ENCODE measurements around the gene PUS1. TPM values are rescaled to one million over a fixed set of nuclear protein-coding genes. Genes with fewer than 3 reads are reported as not detected.

The PUS1 gene
- total and polyA plus RNA-seq, 3 experiments from 2014 or later = 25.0 to 107 (median 101) TPM

GRCh38 chr12:131921866-131922769 is 7.0 kb upstream of the PUS1 start:
- ChIA-PET POLR2A (no interaction called here), CTCF (no interaction called here)
- Mint-ChIP-seq H3K4me1 (peaks cover 5 to 8% (median 6%) of the 10 kb centered on the region in 3 donors), H3K27me3 (no peaks in the 10 kb centered on the region), H3K36me3 (peaks cover 0 to 21% (median 3%) of the 10 kb centered on the region in 3 donors), H3K9me3 (no peaks in the 10 kb centered on the region), H3K27ac (peak overlapping the region in 3 of 8 donors; percentile 29 to 51 (median 50)), H3K4me3 (peak overlapping the region in 1 of 7 donors; percentile 13)
- H3K27ac ChIP-seq (ENCODE audit: low read depth, low read length) = no peak overlapping the region
- no peaks in the 10 kb centered on the region for H3K27me3 ChIP-seq (ENCODE audit: insufficient read depth, low read length, poor library complexity, severe bottlenecking)
- H3K4me3 ChIP-seq (ENCODE audit: low read length) = no peak overlapping the region
- no peak for DNase-seq
- H3K36me3 ChIP-seq (ENCODE audit: insufficient read depth, low read length) = no peaks in the 10 kb centered on the region
- no peaks in the 10 kb centered on the region for H3K9me3 ChIP-seq (ENCODE audit: low read length)
- H3K4me1 ChIP-seq (ENCODE audit: insufficient read depth, low read length) = no peaks in the 10 kb centered on the region

GRCh38 chr12:131922772-131923171 is 6.3 kb upstream of the PUS1 start:
- no peaks in the 10 kb centered on the region for H3K27me3 ChIP-seq (ENCODE audit: insufficient read depth, low read length, poor library complexity, severe bottlenecking)
- H3K4me3 ChIP-seq (ENCODE audit: low read length) = no peak overlapping the region
- peaks cover 0 to 21% (median 3%) of the 10 kb centered on the region in 3 donors for H3K36me3 Mint-ChIP-seq
- no peak overlapping the region for H3K27ac ChIP-seq (ENCODE audit: low read depth, low read length)
- H3K4me3 Mint-ChIP-seq = no peak overlapping the region
- no peaks in the 10 kb centered on the region for H3K9me3 Mint-ChIP-seq
- peak overlapping the region in 2 of 8 donors; percentile 29 for H3K27ac Mint-ChIP-seq
- CTCF ChIA-PET = no interaction called here
- DNase-seq = no peak
- no peaks in the 10 kb centered on the region for H3K27me3 Mint-ChIP-seq
- H3K36me3 ChIP-seq (ENCODE audit: insufficient read depth, low read length) = no peaks in the 10 kb centered on the region
- no peaks in the 10 kb centered on the region for H3K4me1 ChIP-seq (ENCODE audit: insufficient read depth, low read length)
- POLR2A ChIA-PET = no interaction called here
- H3K9me3 ChIP-seq (ENCODE audit: low read length) = no peaks in the 10 kb centered on the region
- peaks cover 7 to 9% (median 7%) of the 10 kb centered on the region in 3 donors for H3K4me1 Mint-ChIP-seq

- no peak overlapping the region for H3K4me3 Mint-ChIP-seq
- no peaks in the 10 kb centered on the region for H3K9me3 ChIP-seq (ENCODE audit: low read length)
- H3K36me3 Mint-ChIP-seq = peaks cover 0 to 21% (median 3%) of the 10 kb centered on the region in 3 donors
- DNase-seq = no peak
- no peaks in the 10 kb centered on the region for H3K9me3 Mint-ChIP-seq
- no peaks in the 10 kb centered on the region for H3K27me3 ChIP-seq (ENCODE audit: insufficient read depth, low read length, poor library complexity, severe bottlenecking)
- CTCF ChIA-PET = no interaction called here
- peaks cover 4% of the 10 kb centered on the region for H3K4me1 ChIP-seq (ENCODE audit: insufficient read depth, low read length)
- no peak overlapping the region for H3K4me3 ChIP-seq (ENCODE audit: low read length)
- no peak overlapping the region for H3K27ac ChIP-seq (ENCODE audit: low read depth, low read length)
- POLR2A ChIA-PET = no interaction called here
- H3K27ac Mint-ChIP-seq = no peak overlapping the region
- peaks cover 9 to 14% (median 11%) of the 10 kb centered on the region in 3 donors for H3K4me1 Mint-ChIP-seq
- no peaks in the 10 kb centered on the region for H3K36me3 ChIP-seq (ENCODE audit: insufficient read depth, low read length)
- no peaks in the 10 kb centered on the region for H3K27me3 Mint-ChIP-seq
Measured at GRCh38 chr12:131923260-131923659, 5.8 kb upstream of the PUS1 start.

GRCh38 chr12:131927110-131928079 is 1.7 kb upstream of the PUS1 start:
- H3K9me3 ChIP-seq (ENCODE audit: low read length) = no peaks in the 10 kb centered on the region
- no peak overlapping the region for H3K27ac ChIP-seq (ENCODE audit: low read depth, low read length)
- ChIA-PET CTCF (interaction anchor here (0.8 to 1.0 kb wide), 2 partner anchors 19 to 22 kb away, joined by 3 to 4 read pairs; partner anchors contain the start of gene EP400), POLR2A (interaction anchor here (0.5 to 0.7 kb wide), 4 partner anchors 10 to 220 kb away, joined by 3 to 9 read pairs (median 4); no protein-coding TSS in a partner anchor)
- no peak overlapping the region for H3K4me3 ChIP-seq (ENCODE audit: low read length)
- peaks cover 14% of the 10 kb centered on the region for H3K4me1 ChIP-seq (ENCODE audit: insufficient read depth, low read length)
- Mint-ChIP-seq H3K36me3 (peaks cover 0 to 15% (median 3%) of the 10 kb centered on the region in 3 donors), H3K27ac (peak overlapping the region in 3 of 8 donors; percentile 17 to 93 (median 51)), H3K27me3 (no peaks in the 10 kb centered on the region), H3K9me3 (no peaks in the 10 kb centered on the region), H3K4me3 (peak overlapping the region; percentile 85 to 96 (median 90)), H3K4me1 (peaks cover 18 to 27% (median 26%) of the 10 kb centered on the region in 3 donors)
- peaks cover 7% of the 10 kb centered on the region for H3K36me3 ChIP-seq (ENCODE audit: insufficient read depth, low read length)
- DNase-seq = no peak
- no peaks in the 10 kb centered on the region for H3K27me3 ChIP-seq (ENCODE audit: insufficient read depth, low read length, poor library complexity, severe bottlenecking)

- Histone ChIP-seq H3K4me1 (ENCODE audit: insufficient read depth, low read length) (peaks cover 14% of the 10 kb centered on the region), H3K27ac (ENCODE audit: low read depth, low read length) (peak overlapping the region; percentile 61), H3K36me3 (ENCODE audit: insufficient read depth, low read length) (peaks cover 13% of the 10 kb centered on the region), H3K9me3 (ENCODE audit: low read length) (no peaks in the 10 kb centered on the region), H3K27me3 (ENCODE audit: insufficient read depth, low read length, poor library complexity, severe bottlenecking) (no peaks in the 10 kb centered on the region), H3K4me3 (ENCODE audit: low read length) (peak overlapping the region; percentile 59)
- ChIA-PET POLR2A (interaction anchor here (0.7 kb wide), 1 partner anchor 11 kb away, joined by 9 read pairs; no protein-coding TSS in a partner anchor), CTCF (interaction anchor here (0.8 to 1.0 kb wide), 2 partner anchors 18 to 21 kb away, joined by 3 to 4 read pairs; partner anchors contain the start of gene EP400)
- peaks cover 19 to 31% (median 27%) of the 10 kb centered on the region in 3 donors for H3K4me1 Mint-ChIP-seq
- DNase-seq = peak in 1 of 5 donors; percentile 58
- H3K9me3 Mint-ChIP-seq = no peaks in the 10 kb centered on the region
- no peaks in the 10 kb centered on the region for H3K27me3 Mint-ChIP-seq
- H3K4me3 Mint-ChIP-seq = peak overlapping the region; percentile 85 to 96 (median 90)
- H3K36me3 Mint-ChIP-seq = peaks cover 4 to 21% (median 7%) of the 10 kb centered on the region in 3 donors
- H3K27ac Mint-ChIP-seq = peak overlapping the region in 7 of 8 donors; percentile 69 to 93 (median 82)
Measured at GRCh38 chr12:131928080-131928710, 881 bp upstream of the PUS1 start.

GRCh38 chr12:131929581-131930456 is 743 bp downstream of the PUS1 start:
- Histone ChIP-seq H3K36me3 (ENCODE audit: insufficient read depth, low read length) (peaks cover 26% of the 10 kb centered on the region), H3K9me3 (ENCODE audit: low read length) (no peaks in the 10 kb centered on the region), H3K27ac (ENCODE audit: low read depth, low read length) (peak overlapping the region; percentile 65), H3K4me3 (ENCODE audit: low read length) (peak overlapping the region; percentile 67), H3K27me3 (ENCODE audit: insufficient read depth, low read length, poor library complexity, severe bottlenecking) (no peaks in the 10 kb centered on the region), H3K4me1 (ENCODE audit: insufficient read depth, low read length) (peaks cover 14% of the 10 kb centered on the region)
- CTCF ChIA-PET = interaction anchor here (1.2 kb wide), 1 partner anchor 11 kb away, joined by 3 read pairs; no protein-coding TSS in a partner anchor
- Mint-ChIP-seq H3K36me3 (peaks cover 4 to 36% (median 15%) of the 10 kb centered on the region in 3 donors), H3K4me3 (peak overlapping the region; percentile 87 to 95 (median 92)), H3K4me1 (peaks cover 15 to 24% (median 22%) of the 10 kb centered on the region in 3 donors), H3K27ac (peak overlapping the region; percentile 84 to 93 (median 90)), H3K27me3 (no peaks in the 10 kb centered on the region), H3K9me3 (no peaks in the 10 kb centered on the region)
- POLR2A ChIA-PET = interaction anchor here (0.7 to 1.9 kb wide), 4 partner anchors 11 to 44 kb away, joined by 3 to 7 read pairs (median 4); partner anchors contain the start of gene EP400
- DNase-seq = peak in 3 of 5 donors; percentile 24 to 63 (median 37)
